ENCODE measurements around the gene KRT72.

The KRT72 gene

DNA sequence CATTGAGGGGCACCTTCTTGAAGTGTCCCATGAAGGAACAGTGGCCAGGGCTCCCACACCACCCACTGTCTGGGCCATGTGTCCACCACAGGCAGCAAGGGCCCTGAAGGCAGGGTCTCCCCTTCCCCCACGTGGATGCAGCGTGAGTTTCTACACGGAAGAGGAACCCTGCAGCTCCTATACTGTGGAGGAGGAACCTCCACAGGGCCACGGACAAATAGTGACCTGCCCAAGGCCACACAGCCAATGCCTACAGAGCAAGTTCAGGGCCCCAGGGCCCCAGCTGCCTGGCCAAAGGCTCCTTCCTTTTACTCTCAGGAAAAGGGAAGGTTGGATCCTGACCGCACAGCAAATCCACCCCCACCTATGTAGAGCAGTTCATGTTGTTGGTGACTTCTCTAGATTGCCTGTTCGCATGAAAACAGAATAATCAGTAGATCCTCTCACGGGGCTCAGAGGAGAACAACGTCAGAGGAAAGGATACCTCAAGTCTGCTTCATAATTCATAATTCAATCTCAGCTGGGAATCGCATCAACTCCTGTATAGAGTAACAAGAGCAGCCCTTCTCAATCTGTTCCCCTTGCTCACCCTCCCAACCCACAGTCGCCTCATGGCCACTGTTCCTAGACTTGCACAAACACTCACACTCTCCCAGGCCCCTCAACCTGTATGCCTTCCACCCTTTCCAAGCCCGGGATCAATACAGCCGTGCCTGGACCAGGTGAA, 28.2 kb upstream of the KRT72 start:
- DNase-seq: no peak

DNA sequence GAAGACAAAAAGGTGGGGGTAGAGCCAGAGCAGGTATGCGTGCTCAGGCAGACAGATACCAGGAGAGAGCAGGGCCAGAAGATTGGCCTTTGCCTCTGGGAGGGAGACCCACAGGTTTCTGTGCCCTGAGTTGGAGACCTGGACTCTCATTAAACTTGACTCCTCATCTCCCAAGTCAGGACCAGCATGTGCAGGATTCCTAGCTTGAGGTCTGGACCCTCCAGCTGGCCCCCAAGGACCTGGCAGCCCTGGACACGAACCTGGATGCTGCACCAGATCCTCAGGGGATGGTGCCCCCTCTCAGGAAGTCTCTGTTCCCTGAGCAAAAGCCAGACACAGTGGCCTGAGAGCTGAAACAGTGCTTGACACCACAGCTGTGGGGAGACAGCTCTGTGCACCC, 27.6 kb upstream of the KRT72 start:
- DNase-seq: no peak

GRCh38 chr12:52628111-52628507, 26.8 kb upstream of the KRT72 start:
- DNase-seq: no peak

DNA sequence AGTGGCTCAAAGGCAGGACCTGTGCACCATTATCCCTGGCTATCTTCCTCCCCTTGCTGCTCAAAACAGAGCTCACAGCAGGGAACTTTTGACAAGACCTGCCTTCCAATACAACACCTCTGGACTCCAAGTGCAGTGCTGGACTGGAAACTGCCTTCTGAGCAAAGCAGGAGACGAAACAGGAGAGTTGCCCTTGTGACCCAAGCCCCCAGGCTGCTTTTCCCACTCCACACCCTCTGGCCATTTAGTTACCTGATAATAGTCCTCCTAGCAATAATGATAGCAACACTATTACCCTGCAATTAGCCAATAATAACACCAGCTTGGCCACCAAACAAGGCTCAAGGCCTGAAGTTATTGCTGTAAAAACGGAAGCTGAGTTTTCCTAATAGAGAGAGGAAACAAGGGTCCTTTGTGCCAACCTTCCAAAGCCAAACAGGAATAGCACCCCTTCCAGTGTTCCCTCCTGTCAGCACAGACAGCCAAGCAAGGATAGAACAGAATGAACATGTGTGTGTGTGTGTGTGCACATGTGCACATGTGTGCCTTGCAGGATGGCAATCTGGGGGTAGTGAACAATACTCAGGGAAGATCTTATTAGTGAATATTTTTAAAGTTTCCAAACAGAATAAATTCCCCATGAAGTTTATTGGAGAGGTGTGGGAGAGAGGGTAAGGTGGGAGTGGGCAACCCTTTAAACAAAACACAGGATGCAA, 26.3 kb upstream of the KRT72 start:
- no peak for DNase-seq

GRCh38 chr12:52622349-52622748, 21.1 kb upstream of the KRT72 start:
- no peak for DNase-seq

DNA sequence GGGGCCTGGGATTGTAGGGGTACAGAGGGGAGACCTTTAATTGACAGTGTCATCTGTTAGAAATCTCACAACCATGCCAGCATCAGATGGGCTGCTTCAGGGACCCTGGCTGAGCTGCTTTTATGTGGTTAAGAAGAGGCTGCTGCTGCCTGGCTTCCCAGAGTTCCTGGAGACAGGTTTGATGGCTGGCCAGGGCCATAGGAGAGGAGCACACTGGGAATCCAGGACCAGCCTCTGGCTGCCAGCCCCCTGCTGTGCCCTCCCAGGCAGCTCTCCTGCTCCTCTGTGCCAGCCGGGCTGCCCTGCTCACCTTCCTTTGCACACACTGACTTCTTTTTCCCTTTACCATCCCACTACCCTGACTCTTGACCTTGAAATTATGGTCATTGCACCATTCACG, 17.6 kb upstream of the KRT72 start:
- DNase-seq: no peak

DNA sequence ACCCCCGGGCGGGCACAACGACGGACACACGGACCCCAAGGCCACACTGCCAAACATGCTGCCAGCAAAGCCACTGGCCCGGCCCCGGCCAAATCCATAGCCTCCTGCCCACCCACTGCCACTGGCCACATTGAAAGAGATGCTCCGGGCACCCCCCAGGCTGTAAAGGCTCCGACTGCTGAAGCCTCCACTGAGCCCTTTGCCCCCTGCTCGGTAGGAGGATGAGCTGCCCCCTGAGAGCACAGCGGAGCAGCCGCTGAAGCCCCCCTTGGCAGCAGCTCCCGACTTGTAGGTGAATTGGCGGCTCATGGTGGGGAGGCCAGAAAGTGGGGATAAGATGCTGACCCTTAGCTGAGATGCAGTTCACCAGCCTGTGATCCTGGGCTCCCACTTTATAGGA, 17.0 kb upstream of the KRT72 start, which contains the start of gene KRT73:
TSS of gene KRT73 (minus strand) at position 344 of the 400 bp plus-strand sequence. CDS start at position 309, 35 bp downstream.
- DNase-seq: no peak

GRCh38 chr12:52617403-52617785, 16.1 kb upstream of the KRT72 start:
- DNase-seq: no peak

DNA sequence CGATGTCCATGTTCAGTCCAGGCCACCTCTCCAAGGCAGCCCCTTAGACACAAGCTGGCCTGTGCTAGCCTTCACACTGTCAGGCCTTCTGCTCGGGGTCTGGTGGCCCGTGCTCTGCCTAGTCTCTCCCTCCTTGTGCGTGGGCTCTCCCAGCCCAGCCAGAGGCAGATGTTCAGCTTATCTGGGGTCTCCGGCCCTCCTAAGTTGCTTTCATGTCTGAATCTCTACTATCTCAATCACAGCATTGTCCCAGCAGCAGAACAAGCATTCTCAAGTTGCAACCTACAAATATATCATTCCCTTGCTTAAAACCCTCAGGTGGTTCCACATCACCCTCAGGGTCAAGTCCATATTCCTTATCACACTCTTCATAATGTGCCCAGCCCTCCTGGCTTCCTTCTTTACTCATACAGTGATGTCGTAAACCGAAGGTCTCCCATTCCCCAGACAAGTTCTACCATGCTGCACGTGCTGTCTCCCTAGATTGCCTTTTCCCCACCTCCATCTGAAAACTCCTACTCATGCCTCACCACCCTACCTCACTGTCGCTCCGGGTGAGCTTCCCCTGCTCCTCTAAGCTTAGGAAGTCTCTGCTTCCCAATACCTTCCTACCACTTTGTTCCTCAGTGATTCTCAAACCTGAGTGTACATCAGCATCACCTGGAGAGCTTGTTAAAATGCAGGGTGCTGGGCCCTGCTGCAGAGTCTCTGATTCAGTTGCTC, 15.6 kb upstream of the KRT72 start:
- no peak for DNase-seq

DNA sequence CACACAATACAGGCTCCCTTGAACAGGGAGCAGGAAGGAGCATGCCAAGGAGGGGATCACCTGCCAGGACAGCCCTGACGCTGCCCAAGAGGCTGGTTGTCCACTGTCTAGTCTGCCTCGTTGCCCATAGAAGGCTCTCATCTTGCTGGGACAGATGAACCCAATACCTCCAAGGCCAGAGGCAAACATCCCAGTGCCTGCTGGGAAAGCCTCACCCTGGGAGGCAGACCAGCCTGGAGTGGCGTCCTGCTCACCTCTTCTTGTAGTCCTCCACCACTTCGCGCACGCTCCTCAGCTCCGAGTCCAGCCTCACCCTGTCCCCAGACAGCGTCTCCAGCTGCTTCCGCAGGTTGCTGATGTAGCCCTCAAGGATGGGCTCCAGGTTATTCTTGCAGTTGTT, 14.6 kb upstream of the KRT72 start:
- no peak for DNase-seq

DNA sequence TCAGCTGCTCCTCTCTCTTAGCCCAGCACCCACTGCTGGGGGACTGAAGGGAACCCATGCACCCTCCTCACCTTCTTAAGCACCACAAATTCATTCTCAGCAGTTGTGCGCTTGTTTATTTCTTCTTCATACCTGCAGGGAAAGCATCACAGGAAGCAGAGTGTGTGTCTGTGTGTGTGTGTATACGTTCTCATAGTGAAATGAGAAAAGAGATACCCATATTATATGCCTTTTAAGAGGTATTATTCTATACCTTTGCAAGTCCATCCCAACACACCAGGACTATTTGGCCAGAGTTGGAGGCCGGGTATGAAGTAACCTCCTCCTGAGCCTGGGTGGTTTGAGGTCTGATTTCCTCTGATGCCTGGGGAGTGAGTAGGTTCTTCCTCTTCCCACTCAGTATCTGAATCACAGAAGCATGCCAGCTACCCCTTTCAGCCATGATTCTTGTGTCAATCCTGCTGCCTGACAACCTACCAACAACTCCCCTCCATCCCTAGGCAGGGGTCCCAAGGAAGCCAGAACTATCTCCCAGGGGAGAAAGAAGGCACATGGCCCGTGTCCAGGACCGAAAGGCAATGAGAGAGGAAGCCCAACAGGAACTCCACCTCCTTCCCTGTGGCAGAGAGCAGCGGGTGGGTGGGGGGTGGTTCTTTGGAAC, 14.1 kb upstream of the KRT72 start:
- no peak for DNase-seq

- no peak for DNase-seq
Observed at GRCh38 chr12:52614381-52615207, 13.3 kb upstream of the KRT72 start.

- DNase-seq: no peak
Observed at GRCh38 chr12:52613384-52614030, 12.2 kb upstream of the KRT72 start.

DNA sequence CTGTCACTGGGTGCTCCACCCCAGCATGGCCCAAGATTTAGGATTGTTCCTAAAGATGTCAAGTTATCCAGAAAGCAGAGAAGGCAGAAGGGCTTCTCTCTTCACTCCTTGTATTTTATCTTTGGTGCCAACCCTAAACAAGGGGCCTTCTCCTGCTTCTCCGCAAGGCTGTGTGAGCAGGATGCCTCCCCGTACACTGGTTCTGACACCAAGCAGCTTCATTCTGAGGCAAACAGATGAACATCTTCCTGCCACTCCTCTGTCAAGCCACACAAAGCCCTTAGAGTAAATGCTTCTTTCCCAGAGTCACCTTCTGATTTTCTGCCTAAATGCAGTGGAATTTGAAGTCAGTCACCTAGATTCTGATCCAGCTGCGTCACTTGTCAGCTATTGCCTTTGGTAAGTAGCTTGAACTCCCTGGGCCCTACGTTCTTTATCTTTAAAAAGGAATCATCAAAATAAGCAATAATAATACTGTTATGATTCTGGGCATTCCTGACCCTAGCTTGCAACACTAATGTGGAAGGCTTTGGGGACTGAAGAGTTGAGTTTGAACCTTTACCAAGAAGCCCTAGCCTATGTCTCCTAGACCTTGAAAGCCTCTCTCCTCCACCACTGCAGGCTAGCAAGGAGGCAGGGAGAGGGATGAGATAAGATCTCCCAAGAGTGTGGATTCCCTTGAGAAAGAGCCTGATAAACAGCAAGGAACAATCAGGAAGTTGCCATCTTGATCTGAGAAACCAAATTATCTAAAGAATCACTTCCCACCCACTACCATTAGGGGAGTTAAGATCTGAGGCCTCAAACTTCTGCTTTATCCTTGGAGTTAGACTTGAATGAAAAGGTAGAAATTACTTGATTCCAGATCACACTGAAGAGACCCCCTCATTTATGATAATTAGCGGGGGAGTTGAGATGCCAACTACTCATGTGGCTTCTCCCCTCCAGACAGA, 11.4 kb upstream of the KRT72 start:
- no peak for DNase-seq

DNA sequence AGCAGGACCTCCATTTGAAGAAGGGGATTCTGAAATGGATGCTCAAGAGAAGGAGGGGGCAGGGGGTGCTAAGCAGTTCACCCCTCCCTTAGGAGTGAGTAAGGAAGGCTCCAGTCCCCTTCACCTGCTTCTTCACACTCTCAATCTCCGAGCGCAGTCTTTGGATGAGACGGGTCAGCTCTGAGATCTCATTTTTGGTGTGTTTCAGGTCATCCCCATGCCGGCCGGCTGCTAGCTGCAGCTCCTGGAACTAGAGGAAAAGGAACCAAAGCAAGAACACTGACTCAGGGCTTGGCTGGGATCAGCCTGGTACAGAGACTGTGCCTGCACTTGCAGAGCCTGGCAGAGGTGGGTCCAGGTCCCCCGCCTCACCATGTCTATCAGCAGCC, 9.8 kb upstream of the KRT72 start:
- no peak for DNase-seq

GRCh38 chr12:52608826-52609630, 7.8 kb upstream of the KRT72 start:
- DNase-seq: no peak

DNA sequence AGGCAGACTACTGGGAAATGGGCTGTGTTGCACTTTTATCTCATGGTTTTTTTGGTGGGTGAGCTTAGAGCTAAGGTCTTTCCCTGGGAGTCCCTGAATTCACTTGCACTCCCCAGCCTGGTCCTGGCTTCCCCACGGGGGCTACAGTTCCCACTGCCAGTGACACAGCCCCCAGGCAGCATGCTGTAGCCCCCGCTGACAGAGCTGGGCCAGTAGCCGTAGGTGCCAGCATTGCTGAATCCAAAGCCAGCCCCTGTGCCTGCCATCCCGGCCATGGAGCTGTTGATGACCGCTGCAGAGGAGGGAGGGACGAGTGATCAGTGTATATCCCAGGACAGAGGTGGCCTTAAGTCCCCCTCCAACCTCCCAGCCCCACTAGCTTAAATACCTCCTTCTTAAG, 6.9 kb upstream of the KRT72 start:
- DNase-seq: no peak

DNA sequence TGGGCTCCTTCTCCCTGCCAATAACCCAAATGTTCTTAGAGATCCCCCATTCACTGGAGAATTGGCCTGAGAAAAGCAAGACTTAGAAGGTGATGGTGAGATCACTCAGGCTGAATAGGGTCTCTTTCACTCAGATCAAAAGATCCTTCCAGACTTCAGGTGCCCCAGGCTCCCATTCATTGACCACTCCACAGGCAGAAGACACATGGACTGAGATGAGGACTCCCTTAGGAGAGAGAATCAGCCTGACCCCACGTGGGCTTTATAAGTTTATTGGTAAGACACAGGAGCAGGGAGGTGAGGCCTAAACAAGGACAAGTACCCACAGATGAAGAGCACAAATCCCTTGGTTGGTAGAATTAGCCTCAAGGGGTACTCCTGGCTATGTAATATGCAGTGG, 6.1 kb upstream of the KRT72 start:
- DNase-seq: no peak

DNA sequence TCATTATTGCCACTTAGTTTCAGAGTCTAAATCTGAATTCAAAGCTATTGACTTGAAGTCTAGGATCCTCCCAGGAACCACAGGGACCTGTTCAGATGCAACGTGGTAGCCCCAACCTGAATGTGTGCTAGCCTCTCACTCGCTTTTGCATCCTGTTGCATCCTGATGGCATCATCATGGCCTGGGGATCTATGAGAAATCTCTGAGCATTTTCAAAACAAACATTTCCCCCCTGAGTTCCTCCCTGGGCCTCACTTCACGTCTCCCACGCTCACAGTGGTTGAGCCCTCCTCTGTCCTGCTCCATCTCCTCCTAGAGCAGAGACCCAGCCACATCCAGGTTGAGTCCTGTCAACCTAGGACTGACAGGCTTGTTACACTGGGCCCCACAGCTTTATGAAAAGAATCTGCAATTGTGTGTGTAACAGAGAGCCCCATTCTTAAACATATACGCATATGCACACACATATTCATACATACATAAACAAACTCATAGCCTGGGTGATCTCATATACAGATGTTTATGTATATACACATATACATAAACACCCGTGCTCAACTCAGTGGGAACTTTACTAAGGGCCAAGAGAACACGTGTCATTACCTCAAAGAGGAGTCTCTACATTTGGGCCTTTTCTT, 5.4 kb upstream of the KRT72 start:
- DNase-seq: no peak
